GM19043 (cell line): ENCODE measurements around the gene KIAA0232.
"Not testable (repeated sequence)": the region's sequence is repeated elsewhere in the genome, so short reads cannot be mapped to it uniquely, and the experiment has no call there.

Source experiments
- ATAC-seq: cut with Tn5 transposase; IDR thresholded peaks from one replicate; pipeline ENCODE4 v1.9.1; 2021; ENCODE audit warnings: low read depth; ENCODE audit not compliant: unreplicated experiment

Gene KIAA0232

GRCh38 chr4:6894086-6894478 is 111.6 kb downstream of the KIAA0232 start:
- ATAC-seq: no peak

DNA sequence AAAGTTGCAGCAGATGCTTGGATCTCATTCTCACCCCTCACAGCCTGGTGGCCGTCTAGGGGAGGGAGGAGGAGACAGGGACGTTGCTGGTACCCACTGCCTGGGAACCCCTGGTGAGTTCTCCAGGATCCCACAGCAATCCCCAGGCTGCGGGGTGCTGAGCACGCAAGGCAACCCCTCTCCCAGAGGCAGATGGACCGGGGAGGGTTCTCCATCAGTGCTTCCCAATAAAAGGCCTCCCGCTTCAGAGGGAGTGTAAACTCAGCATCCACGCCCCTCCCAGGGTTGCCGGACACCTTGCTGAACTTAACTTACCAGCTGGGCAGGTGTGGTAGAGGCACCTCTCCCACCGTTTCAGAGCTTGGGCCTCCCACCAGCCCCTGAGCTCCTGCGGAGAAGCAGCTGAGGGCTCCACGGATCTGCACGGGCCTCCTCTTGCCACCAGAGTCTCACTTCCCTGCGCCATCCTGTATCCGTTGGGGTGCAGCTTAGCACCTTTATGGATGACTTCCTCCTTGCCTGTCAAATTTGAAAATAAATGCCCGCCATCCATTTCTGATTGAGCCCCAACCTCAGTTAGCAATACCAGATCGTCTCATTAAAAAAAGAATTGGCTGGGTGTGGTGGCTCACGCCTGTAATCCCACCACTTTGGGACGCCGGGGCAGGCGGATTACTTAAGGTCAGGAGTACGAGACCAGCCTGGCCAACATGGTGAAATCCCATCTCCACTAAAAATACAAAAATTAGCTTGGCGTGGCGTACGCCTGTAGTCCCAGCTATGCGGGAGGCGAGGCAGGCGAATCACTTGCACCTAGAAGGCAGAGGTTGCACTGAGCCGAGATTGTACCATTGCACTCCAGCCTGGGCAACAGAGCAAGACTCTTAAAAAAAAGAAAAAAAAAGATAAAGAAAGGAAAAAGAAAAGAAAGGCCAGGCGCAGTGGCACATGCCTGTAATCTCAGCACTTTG is 112.3 kb downstream of the KIAA0232 start:
- no peak for ATAC-seq

DNA sequence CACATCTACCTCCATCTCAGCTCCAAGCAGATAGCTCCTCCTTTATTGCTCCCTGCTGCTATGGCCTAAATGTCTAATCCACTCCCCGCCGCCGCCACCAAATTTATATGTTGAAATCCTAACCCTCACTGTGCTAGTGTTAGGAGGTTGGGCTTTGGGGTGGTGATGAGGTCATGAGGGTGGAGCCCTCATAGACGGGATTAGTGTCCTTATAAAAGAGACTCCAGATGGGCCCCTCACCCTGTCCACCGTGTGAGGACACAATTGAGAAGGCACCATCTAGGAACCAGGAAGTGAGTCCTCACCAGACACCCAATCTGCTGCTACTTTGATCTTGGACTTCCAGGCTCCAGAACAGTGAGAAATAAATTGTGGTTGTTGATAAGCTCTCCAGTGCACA is 113.5 kb downstream of the KIAA0232 start:
- ATAC-seq: no peak

DNA sequence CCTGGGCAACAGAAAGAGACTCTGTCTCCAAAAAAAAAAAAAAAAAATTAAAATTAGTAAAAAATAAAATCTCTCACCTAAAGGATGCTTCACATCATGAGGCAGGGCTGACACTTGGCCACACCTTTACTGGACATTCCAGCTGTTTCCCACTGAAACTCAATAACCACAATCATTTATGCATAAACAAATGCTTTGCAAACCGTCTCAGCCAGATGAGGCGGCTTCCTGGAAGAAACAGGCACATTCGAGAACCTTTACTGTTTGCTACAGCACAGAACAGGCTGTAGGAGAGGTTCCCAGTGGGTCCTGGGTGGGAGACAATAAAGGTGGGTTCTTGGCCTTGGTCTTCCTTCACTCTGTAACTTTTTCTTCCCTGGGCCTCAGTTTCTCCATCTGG is 116.2 kb downstream of the KIAA0232 start:
- no peak for ATAC-seq

GRCh38 chr4:6900181-6900812 is 117.8 kb downstream of the KIAA0232 start:
- no peak for ATAC-seq

DNA sequence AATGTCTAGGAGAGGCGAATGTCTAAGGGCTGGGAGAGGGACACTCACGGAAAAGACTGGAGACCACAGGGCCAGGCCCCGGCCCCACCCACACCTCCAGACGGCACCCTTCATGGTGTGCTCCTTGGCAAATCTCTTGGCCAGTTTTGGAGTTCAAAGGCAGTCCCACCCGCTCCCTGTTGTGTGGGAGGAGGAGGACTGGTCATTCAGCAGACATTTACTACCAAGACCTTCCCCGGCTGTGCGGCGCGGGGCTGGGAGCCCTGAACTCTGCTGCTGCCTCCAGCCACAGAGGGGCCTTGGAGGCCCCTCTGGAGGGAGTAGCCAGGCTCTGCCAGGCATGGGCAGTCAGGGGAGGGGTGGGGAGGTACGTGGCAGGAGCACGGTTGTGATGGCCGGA is 118.4 kb downstream of the KIAA0232 start:
- no peak for ATAC-seq

DNA sequence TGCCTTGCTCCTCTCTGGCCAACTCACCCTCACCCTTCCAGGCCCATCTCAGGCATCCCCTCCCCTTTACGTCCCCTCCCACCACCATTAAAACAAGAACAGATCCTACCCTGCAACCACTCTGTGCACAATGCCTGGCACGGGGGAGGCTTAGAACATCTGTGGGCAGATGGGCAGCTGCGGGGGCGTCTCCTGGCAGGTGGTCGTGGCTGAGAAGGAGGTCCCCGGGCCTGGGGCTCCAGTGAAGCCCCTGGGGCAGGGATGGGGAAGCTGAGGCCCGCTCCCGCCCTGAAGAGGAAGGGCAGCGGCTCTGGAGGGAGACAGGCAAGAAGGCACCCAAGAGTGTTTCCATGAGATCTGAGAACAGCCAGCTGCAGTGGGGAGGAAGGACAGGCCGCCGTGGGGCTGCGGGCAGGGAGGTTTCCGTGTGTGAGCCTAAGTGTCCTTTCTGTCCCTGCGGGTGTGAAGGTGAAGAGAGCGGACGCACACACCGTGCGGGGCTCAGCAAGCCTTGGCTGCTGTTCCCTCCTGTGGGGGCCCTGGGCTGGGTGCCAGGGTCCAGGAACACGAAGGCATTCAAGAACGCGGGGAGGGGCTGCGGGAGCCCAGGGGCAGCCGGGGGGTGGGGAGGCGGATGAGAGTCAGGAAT is 119.3 kb downstream of the KIAA0232 start:
- ATAC-seq: no peak

DNA sequence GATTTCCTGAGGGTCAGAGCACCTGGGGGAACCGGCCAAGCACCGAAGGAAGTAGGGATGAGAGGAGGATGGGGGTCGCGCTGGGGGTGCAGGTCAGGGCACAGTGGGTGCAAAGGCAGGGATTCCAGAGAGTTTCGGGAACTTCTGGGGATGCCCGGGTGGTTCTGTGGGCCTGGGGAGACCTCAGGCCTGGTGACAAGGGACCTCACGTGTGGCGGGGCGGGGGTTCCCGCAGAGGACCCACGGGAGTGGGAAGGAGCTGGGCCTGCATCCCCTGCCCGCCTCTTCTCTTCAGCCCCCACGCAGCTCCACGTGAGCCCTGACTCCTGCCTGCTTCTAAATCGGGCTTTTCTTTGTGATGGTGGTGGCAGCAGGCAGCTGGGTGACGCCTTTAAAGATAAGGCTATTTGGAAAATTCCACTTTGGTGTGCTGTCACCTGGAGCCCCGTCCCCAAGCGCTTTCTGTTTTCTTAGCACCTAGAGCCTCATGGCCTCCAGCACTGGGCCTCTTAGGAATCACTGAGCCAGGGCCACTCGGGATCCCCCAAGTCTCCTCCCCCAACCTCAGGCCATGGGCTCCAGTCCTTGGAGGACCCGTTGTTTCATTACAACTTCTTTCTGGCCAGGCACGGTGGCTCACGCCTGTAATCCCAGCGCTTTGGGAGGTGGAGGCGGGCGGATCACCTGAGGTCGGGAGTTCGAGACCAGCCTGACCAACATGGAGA is 120.0 kb downstream of the KIAA0232 start:
- no peak for ATAC-seq

- ATAC-seq: no peak
These were observed 123.3 kb downstream of the KIAA0232 start for GRCh38 chr4:6905516-6906445.

GRCh38 chr4:6906486-6906885 is 124.0 kb downstream of the KIAA0232 start:
- not testable (repeated sequence) for ATAC-seq

DNA sequence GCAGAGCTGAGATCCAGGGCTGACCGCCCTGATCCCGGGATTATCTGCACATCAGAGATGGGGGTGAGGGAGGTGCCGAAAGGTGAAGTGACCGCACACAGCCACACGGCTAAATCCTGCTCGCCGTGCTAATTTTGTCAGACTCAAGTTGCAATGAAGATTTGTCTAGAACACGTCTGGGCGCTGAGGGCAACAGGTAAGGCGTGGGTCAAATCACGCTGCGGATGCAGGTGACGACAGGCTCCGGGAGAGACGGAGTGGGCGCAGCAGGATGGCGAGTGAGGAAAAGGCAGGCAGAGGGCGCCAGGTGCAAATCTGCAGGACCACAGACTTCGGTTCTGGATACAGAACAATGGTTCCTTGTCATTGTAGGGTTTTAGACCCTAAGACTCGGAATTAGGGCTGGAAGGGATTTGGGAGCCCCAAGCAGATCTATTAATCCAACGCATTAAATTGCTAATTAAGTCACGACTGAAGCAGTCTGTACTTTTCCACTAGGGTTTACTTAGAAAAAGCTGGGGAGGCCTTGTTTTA is 125.2 kb downstream of the KIAA0232 start:
- no peak for ATAC-seq

GRCh38 chr4:6908432-6909112 is 126.0 kb downstream of the KIAA0232 start:
- no peak for ATAC-seq

DNA sequence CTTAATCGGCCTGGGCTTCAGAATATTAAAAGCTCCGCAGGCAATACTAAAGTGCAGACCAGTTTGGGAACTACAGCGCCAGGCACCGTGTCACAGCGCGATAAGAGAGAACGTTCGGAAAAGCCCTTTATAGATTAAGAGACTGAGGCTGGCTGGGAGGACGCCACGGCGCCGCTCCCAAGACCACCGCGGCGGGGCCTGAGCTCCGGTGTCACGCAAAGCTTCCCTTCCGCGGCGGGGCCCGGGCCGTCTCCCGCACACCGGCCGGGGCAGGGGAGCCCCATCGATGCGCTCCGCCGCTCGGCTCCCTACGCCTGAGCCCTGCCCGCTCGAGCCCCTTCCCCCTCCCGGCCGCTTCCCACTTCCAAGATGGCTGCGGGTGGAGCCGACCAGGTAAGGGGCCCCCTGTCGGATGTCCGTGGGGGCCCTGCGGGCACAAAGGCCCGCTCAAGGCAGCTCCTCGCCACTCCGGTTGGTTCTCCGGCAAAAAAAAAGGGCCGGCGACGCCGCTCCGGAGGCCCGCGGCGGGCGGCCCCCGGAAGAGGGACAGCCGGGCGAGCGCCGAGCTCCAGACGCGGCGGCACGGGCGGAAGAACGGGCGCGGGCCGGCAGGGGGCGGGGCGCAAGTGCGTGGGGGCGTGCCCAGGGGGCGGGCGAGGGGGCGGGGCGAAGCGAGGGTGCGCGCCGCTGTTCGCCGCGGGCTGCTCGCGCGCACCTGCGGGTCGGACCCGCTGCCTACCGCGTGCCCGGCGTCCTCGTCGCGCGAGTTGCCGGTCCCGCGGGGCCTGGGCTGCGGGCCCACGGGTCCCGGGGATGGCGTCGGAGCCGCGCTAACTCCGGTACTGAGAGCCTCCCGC is 126.8 kb downstream of the KIAA0232 start, which contains the start of gene TBC1D14:
Gene TBC1D14 (plus strand): TSS at position 714 of the 857 bp plus-strand sequence. CDS start 13,564 bp downstream, outside the sequence.
- ATAC-seq: peak; percentile 75

GRCh38 chr4:6909970-6910339 is 127.4 kb downstream of the KIAA0232 start:
- peak; percentile 38 for ATAC-seq

GRCh38 chr4:6910340-6910959 is 127.9 kb downstream of the KIAA0232 start:
- no peak for ATAC-seq

DNA sequence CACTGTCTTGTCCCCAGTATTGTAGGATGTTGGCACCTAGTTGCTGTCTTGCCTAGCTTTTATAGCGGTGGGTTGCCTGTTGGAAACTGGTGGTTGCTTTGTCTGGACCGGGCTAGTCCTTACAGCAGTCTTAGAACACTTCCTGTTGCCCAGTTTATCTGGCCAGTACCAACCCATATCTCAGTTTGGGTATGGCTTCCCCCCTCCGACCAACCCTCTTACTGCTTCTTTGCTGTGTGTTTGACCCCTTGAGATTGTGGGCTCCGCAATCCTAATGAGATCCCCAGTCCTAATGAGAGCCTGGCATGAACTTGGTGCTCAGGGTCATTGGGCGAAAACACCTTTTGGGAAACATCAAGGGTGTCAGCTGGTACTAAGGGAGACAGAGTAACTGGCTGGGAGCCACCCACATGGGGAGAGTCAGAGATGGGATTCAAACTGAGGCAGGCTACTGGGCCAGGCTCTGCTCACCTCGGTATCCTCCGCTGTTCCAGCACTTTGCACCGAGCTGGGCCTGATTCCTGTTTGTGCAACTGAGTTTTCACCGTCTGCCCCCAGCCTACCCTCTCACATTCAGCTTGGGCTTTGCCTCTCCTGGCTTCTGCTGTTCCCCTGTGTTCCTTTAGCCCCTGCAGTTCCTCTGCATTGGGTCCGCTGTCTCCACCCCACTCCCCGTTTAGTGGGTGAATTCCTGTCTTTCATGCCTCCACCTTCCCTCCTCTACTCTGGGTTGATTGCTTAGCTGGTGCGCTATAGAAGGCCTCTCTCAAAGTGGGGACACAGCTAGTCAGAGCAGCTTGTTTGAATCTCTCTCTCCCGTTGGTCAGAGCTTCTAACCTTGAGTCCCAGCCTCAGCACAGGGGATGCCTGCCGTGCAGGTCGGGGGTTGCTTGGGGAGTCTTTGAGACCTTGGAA is 128.7 kb downstream of the KIAA0232 start:
- ATAC-seq: no peak
